DMS114 treated with DMSO at 0.1 percent for 48 hours (cell line): Measurements from ENCODE around the gene TNFAIP8L3.
"Not testable (repeated sequence)": the region's sequence is repeated elsewhere in the genome, so short reads cannot be mapped to it uniquely, and the experiment has no call there.

Experiments
- DNase-seq: peaks from one replicate; lab custom pipeline; 2025; ENCODE audit not compliant: unreplicated experiment; lab: John Stamatoyannopoulos, UW

TNFAIP8L3 gene

GRCh38 chr15:51094606-51095569 lies at the start of gene TNFAIP8L3:
TSS of gene TNFAIP8L3 (minus strand) at chr15:51094906. CDS start at chr15:51094595, 311 bp downstream.
- no peak for DNase-seq

DNA sequence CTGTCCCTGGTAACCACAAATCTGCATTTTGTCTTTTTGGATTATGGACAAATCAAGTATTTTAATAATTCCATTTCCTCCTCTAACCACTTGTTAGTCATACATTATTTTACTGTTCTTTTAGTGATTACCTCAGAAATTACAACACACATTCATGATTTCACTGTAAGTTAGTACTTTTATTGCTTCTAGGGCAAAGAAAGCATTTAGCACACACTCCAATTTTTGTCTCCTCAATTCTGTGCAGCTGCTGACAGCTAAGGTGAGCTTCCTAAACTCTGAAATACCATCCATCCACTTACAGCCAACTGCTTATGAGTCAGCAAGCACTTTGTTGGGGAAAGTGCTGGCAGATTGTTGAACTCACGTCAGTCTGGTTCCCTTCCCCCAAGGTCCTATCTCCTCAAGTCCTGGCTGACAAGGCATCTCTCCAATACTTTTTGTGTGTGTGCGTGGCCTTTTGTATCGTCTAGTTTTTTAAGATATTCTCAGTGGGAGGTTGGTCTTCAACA lies 49.4 kb upstream of the TNFAIP8L3 start:
- no peak for DNase-seq

DNA sequence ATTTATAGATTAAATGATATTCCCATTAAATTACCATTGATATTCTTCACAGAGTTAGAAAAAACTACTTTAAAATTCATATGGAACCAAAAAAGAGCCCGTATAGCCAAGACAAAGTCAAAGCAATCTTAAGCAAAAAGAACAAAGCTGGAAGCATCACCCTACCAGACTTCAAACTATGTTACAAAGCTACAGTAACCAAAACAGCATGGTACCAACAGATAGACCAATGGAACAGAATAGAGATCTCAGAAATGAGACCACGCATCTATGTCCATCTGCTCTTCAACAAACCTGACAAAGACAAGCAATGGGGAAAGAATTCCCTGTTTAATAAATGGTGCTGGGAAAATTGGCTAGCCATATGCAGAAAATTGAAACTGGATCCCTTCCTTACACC lies 45.6 kb upstream of the TNFAIP8L3 start:
- not testable (repeated sequence) for DNase-seq

GRCh38 chr15:51139091-51139490 lies 44.4 kb upstream of the TNFAIP8L3 start:
- no peak for DNase-seq

DNA sequence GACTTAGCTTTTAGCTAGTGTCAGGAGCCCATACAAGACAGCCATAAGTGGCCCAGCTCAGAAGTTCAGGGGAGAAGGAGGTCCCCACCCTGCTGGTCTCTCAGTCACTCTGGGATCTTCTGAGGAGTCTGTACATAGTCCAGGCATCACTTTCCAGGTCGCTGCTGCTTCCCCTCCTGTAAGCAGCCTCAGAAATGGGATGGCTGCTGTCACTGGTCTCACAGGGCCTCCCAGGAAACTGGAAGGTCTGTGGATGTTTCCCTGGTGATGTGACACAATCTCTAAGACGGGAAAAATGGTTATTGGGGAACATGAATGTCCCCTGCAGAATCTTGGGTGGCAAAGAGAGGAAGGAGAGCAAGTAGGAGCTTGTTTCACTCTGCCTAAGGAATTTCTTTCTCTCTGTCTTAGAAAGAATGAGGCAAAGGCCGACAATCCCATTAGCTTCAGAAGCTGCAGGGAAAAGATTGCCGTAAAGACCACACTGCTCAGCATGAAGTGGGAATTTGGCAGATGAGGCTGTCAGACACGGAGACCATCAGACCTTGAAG lies 43.2 kb upstream of the TNFAIP8L3 start:
- DNase-seq, result no peak

- DNase-seq, result no peak
Measured at GRCh38 chr15:51137024-51137423, 42.3 kb upstream of the TNFAIP8L3 start.

DNA sequence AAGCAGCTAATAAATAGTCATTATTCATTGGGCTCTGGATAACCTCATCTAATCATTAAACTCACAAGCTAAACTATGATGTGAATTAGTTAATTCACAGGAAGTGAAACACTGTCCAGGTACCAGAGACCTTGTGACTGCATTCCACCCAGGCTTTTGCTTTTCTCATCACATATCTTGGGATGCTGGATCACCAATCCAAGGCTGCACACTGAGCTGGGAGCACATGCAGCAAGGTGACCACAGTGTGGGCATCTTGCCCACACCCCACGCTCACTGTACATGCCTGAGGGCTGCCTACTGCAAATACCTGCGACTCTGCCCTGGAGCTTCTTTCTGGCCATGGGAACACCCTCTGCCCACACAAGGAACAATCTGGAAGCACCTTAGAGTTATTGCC lies 40.6 kb upstream of the TNFAIP8L3 start:
- DNase-seq, result no peak

- DNase-seq, result no peak
Measured at GRCh38 chr15:51134416-51135199, 39.9 kb upstream of the TNFAIP8L3 start.

GRCh38 chr15:51133140-51133765 lies 38.5 kb upstream of the TNFAIP8L3 start:
- no peak for DNase-seq

- DNase-seq, result no peak
Measured at GRCh38 chr15:51132384-51133139, 37.9 kb upstream of the TNFAIP8L3 start.

DNA sequence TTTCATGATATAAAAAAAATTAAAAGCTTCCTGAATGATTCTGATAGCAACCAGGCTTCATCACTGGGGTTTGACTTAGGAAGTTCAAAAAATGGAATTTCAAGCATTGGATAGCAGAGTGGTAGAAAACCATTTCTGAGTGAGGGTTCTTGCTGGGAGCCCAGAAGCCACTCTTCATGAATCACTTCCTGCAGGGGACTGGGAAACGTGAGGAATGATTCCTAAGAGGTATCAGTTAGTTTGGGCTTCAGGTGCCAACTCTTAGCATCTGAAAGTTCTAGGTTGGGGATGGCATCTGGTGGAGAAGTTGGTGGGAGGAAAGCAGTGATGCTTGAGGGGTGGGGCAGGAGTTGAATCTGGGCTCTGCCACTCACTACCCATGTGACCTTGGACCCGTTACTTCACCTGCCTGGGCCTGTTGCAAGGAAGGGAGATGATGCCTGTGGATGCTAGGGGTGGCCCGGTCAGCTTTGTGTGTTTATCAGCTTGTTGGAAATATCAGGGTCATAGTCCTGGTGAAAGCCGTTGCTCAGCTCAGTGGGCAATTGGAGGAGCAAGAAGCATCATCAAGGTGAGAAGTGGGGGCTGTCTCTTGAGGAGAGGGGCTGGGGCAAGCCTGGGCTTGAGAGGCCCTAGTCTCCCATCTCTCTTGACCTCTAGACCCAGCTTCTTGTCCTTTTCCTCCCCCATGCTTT lies 37.0 kb upstream of the TNFAIP8L3 start:
- DNase-seq, result no peak

DNA sequence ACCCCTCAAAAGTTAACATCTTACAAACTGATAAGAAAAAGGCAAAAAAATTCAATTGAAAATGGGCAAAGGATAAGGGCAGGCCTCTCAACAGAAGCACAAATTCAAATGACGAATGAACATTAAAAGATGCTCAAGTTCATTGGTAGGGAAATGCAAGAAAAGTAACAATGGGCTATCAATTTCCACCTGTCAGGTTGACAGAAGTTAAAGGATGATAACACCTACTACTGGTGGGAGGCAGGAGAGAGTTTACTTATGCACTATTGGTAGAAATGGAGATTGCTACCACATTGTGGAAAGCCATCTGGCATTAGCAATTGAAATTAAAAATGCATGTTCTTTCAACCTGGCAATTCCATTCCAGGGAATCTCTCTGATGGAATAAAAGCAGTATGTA lies 35.6 kb upstream of the TNFAIP8L3 start:
- no peak for DNase-seq

GRCh38 chr15:51129535-51130188 lies 35.0 kb upstream of the TNFAIP8L3 start:
- no peak for DNase-seq

GRCh38 chr15:51128701-51129100 lies 34.0 kb upstream of the TNFAIP8L3 start:
- DNase-seq, result no peak

DNA sequence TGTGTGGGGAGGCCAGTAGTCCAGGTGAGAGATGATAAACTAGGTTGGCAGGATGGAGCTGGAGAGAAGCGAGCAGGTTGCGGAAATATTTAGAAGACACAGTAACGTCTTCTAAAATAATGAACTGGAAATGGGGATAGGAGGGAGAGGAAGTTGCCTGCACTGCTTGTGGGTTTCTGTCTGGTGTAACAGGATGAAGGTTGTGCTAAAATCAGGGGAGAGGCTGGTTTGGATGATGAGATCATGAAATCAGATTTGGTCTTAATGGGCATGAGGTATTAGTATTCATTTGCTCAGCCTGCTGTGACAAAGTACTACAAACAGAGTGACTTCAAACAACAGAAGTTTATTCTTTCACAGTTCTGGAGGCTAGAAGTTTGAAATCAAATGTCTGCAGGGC lies 32.1 kb upstream of the TNFAIP8L3 start:
- DNase-seq, result no peak

- DNase-seq, result not testable (repeated sequence)
Measured at GRCh38 chr15:51123002-51123401, 28.3 kb upstream of the TNFAIP8L3 start.

GRCh38 chr15:51121631-51122225 lies 27.0 kb upstream of the TNFAIP8L3 start:
- no peak for DNase-seq

DNA sequence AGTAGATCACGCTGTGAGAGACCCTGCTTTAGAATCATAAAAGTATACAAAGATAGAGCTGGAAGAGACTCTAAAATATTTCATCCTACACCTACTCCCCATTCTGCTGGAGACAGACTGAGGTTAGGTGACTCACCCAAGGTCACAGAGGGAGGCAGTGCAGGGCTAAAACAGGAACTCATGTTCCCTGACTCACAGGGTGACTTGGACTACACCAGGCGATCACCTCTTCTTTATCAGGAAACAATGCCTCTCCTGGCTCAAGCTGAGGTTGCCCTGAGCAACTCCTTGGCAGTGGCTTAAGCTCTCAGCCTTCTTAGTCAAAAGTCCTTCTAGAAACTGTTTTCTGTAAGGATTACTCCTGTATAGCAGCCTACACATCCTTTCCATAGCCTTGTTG lies 26.4 kb upstream of the TNFAIP8L3 start:
- DNase-seq, result no peak

GRCh38 chr15:51119120-51119519 lies 24.4 kb upstream of the TNFAIP8L3 start:
- DNase-seq, result no peak
